Mesenteric fat pad (tissue), 1 donor: ENCODE data around the gene APC2. TPM values are rescaled to one million over a fixed set of nuclear protein-coding genes. Genes with fewer than 3 reads are reported as not detected.

Experiments used
- total RNA-seq: library from RNA; stranded (reverse); fragmentation: NEBNext Ultra II Directional; extraction: Animal tissue kit (Norgen Biotek cat#: 25700); gene quantifications from one replicate; pipeline ENCODE4 v1.2.1, GENCODE V29; 2021
- donor health status: DM: yes; HTN: yes; CAD: no.

Gene APC2
- total RNA-seq, 1 donor from 2014 or later: 0.10 TPM

Other genes starting within 250 kb of the APC2 start
- 60.8 TPM for gene STK11, start 244.3 kb upstream of the APC2 start, total RNA-seq
- gene CBARP, start 212.1 kb upstream of the APC2 start, total RNA-seq: 6.2 TPM
- 189 TPM for gene ATP5F1D, start 208.4 kb upstream of the APC2 start, total RNA-seq
- gene MIDN, start 201.5 kb upstream of the APC2 start, total RNA-seq: 156 TPM
- gene CIRBP, start 180.8 kb upstream of the APC2 start, total RNA-seq: 243 TPM
- gene FAM174C, start 174.6 kb upstream of the APC2 start, total RNA-seq: 53.2 TPM
- gene EFNA2, start 164.2 kb upstream of the APC2 start, total RNA-seq: not detected
- 75.3 TPM for gene NDUFS7, start 66.2 kb upstream of the APC2 start, total RNA-seq
- gene GAMT, start 48.6 kb upstream of the APC2 start, total RNA-seq: 8.4 TPM
- 110 TPM for gene DAZAP1, start 42.5 kb upstream of the APC2 start, total RNA-seq
- 909 TPM for gene RPS15, start 11.7 kb upstream of the APC2 start, total RNA-seq
- 21.6 TPM for gene C19orf25, start 29.1 kb downstream of the APC2 start, total RNA-seq
- 0.96 TPM for gene PCSK4, start 40.2 kb downstream of the APC2 start, total RNA-seq
- gene REEP6, start 41.1 kb downstream of the APC2 start, total RNA-seq: 7.4 TPM
- 1.8 TPM for gene ADAMTSL5, start 62.9 kb downstream of the APC2 start, total RNA-seq
- not detected for gene PLK5, start 74.0 kb downstream of the APC2 start, total RNA-seq
- gene MEX3D, start 118.2 kb downstream of the APC2 start, total RNA-seq: 20.5 TPM
- gene MBD3, start 142.7 kb downstream of the APC2 start, total RNA-seq: 65.0 TPM
- gene UQCR11, start 155.3 kb downstream of the APC2 start, total RNA-seq: 239 TPM
- gene TCF3, start 202.5 kb downstream of the APC2 start, total RNA-seq: 44.4 TPM